Measurements from ENCODE around the gene PXDN.

PXDN gene

DNA sequence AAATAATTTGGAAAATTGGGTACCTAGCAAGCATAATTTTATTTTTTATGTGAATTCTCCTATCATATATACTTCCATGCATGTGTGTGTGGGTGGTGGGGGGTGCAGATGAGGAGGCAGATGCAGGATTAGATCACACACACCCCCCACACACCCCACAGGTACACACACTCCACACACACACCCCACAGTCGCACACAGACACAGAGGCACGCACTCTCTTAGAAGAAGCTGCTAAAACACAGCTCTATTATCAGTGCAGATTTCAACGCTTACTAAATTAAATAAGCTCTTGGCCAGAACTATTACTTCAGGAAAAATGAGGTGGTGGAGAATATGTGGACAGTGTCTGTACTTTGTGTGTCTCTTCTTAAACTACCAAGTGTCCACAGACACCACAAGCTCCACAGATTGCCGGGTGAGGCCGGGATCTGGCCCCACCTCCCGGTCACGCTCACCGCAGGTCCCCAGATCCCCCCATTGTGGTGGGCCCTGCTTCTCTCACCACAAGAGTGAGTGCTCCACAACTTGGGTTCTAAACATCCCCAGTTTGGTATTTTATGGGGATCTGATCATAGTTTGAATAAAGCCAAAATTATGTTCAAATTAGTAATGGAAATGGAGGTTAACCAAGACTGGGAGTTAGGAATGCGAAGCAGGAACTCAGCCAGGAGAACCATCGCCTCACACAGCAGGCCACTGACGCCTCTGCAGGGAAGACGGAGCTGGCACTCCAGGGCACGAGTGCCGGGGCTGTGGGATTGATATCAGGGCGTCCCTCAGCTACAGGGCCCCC is 102.1 kb downstream of the PXDN start:
- no peak for DNase-seq

DNA sequence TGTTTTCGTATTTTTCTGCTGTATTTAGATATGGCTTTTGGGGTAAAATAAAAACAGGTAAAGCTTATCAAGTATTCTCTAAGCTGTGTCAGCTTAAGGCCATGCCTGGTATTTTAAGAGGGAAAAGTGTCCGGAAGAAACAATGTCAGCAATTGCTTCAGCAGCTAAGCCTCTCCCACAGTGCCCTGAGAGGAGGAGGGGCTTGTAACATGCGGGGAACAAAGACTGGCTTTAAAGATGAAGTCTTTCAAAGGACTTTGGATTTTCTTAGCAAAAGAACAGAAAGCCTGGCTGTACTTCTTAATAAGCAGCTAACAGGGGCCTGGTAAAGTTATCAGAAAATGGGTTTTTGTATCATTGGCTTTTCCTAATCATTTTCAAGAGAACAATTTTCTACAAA is 102.8 kb downstream of the PXDN start:
- DNase-seq = no peak

GRCh38 chr2:1640301-1641135 is 103.8 kb downstream of the PXDN start:
- no peak for DNase-seq

- no peak for DNase-seq
Measured at GRCh38 chr2:1639086-1639858, 105.0 kb downstream of the PXDN start.

GRCh38 chr2:1638281-1638860 is 105.9 kb downstream of the PXDN start:
- no peak for DNase-seq

DNA sequence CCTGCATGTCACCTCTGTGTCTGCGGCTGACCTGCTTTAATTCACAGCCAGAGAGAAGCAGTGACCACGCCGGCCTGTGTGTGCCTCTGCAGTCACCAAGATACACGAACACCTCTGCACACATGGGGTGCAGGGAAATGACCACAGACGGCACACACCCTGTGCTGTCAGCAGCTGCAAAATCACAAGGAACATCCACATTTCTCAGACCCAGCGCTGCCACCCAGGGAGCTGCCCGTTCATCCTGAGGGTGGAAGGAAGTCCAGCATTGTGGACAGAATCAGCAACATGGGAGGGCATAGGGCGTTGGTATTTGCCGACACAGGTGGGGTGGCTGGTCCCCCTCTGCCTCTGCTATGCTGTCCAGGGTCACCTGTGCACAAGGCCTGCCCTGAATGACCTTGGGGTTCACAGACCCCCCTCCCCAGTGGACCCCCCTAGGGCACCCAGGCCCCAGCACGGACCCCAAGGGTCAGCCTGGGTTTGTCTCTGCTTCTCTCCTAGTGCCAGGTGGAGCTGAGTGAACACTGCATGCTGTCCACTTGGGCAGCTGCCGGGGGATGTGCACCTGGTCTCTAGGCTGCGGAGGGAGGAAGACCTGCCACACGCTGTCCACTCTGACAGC is 107.4 kb downstream of the PXDN start:
- DNase-seq = no peak

DNA sequence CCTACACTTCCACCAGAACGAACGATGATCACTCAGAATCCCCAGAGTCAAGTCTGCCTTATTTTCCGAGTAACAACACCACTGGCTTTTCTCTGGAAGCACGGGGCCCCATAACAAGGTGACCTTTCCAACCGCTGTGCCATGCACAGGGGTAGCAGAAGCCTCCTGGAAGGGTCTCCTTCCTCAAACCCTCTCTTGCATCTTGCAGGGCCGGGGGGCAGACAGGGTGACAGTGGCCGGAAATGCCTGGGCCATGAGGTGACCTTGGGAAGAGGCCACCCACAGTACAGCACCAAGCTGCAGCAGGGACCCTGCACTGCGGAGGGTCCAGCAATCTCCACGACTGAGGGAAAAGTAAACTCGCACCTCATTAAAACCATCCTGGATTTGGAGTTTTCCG is 108.5 kb downstream of the PXDN start:
- DNase-seq = no peak

DNA sequence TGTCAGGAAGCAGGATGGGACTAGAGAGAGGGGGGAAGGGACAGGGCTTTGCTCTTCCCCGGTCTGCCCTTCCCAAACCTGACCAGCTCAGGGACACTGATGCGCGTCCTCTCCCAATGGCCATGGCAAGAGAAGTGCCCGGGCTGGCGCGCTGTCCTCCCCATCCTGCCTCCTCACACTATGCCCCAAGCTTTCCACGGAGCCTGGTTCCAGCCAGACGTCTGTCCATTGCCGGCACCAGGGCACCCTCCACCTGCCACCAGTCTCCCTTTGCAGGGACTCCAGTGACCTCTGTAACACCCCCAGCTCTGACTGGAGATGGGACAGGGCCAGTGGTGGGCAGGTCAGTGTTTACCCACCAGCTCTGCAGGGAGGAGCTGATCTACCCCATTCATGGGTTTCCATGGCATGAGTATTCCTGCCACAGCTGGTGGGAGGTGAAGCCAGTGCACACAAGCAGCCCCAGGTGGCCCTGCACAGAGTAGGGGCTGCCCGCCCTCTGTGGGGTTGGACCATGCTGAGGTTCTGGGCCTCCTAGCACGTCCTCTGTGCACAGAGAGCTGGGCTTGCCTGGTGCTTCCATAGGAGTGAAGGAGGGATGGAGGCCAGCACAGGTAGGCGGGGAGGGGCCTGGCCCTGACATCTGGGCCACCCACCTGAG is 109.5 kb downstream of the PXDN start:
- no peak for DNase-seq

GRCh38 chr2:1633936-1634587 is 110.3 kb downstream of the PXDN start:
- DNase-seq = no peak

GRCh38 chr2:1633092-1633671 is 111.1 kb downstream of the PXDN start:
- DNase-seq = no peak

DNA sequence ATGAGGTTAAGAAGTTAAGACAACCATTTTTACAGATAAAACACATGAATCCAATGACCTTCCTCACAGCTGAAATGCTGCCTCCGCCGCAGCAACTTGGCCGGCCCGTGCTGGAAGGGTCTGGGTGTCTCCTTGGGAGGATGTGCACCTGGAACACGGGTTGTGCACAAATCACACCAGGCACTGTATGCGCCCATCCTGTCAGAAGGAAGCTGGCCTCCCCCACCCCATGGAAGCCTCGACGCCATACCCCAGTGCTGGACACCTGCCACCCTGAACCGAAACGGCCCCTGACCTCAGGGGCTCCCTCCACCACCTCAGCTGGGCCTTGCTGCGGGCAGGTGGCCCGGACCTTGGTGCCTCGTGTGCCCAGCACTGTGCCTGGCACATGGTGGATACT is 111.8 kb downstream of the PXDN start:
- DNase-seq = no peak

DNA sequence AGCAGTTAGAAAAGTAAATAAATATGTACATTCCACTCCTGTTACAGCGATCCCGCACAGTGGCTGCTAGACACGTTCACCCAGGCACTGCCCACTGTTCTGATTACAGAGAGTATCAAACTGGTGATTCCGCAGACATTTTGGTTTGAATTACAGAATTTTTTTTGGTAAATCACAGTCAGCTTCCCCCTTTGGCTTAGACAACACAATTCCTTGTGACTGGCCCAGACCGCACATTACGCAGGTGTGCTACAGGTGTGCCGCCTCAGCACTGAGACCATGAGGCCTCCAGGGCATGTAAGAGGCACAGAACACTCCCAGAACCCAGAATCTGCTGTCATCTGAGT is 112.3 kb downstream of the PXDN start:
- no peak for DNase-seq

DNA sequence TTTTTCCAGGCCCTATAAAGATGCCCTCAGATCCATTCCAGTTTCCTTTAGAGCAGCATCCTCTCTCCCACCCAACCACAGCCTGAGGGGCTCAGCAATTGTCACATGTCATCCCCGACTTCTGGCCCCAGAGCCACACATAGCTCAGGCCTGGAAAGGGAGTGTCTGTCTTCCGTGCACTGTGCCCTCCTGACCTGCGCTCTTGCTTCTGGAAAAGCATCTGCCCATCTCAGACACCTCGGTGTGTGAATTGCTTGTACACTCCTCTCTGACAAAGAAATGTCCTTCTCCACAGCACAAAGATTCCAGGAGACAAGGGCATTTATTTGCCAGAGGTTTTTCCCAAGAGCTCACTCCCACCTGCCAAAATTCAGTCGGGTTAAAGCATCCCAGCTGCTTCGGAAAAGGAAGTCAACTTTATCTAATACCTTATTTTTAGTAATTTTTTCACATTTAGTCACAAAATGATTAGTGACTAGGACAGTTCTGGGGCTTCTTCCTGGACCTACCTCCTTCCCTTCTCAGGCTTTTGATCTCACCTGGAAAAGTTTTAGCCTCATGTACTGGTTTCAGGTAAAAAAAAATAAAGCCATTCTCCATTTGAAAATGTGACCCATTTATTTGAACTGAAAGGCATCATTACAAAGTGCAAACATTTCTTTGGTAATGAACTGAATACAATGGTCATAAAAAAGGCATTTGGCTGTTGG is 112.9 kb downstream of the PXDN start:
- no peak for DNase-seq

DNA sequence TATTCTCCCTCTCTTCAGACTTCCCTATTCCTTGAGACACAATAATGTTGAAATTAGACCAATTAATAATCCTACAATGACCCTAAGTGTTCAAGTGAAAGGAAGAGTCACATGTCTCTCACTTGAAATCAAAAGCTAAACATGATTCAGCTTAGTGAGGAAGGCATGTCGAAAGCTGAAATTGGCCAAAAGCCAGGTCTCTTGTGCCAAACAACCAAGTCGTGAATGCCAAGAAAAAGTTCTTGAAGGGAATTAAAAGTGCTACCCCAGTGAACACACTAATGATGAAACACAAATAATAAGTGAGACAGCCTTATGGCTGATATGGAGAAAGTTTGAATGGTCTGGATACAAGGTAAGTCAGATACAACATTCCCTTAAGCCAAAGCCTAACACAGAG is 115.4 kb downstream of the PXDN start:
- no peak for DNase-seq

DNA sequence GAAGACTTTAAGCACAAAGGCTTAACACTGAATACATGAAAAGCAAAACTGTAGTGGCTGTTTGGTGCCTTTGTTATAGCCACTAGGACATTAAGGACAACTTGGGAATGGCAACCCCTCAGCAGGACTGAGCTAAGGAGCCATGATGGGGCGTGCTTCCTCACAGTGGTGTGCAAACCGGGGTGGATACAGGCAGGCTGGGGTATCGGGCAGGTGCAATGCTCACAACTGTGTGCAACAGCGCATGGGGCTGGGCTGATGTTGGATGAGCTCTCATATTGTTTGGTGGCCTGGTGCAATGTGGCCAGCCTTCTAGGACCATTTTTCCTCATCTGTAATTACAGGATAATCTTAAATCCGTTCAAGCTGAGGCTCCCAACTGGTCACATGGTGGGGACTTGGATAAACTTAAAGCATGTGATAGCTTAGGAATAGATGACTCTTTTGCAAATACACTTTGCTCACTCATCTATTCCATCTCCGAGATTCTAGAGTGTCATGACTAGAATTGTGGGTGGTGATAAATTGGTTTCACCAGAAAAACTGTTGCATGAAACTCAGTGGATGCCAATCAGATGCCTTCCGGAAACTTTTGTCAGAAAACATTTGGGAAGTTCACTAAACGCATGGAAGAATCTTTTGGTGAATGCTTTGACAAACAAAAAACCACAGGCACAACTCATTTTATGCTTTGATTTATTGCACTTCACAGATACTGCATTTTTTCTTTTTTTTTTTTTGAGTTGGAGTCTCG is 116.5 kb downstream of the PXDN start:
- DNase-seq = no peak

DNA sequence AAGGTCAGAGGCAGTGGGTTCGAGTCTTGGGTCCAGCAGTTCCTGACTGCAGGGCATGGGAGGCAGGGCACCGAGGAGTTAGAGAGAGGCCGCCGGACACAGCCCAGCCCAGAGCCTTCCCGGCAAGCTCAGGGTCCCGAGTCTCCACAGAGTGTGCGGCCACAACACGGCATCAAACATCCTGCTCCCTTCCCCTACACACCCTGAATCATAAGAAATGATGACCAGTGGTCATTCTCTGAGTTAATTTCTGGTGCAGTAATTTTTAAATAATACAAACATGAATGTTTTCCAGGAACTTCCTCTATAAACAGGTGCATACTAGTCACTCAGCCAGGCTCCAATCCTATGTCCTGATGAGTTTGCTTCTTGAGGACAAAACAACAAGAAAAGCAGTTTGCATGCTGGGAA is 118.0 kb downstream of the PXDN start:
- no peak for DNase-seq

GRCh38 chr2:1625281-1626001 is 118.9 kb downstream of the PXDN start:
- no peak for DNase-seq

DNA sequence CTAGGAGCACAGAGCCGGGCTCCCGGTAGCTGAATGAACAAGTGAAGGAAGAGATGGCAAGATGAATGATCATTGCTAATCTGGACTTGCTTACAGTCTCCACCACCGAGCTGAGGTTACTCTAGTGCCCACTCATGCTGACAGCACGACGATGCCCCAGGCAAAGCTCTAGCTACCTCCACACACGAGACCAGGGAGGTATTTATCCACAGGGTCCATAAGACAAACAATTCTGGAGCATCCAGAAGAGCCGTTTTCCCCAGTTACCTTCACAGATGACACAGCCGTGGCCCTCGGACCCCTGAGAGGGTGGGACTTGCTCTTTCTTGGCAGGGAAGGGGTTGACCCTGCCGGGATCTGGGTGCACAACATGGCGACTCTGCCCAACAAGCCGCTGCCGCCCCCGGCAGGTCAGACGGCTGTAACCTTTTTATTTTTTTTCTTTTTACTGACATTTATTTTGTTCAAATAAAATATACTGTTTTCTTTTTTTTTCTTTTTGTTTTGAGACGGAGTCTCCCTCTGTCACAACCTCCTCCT is 120.3 kb downstream of the PXDN start:
- no peak for DNase-seq

Data from stimulated activated CD4-positive, alpha-beta T cell treated with anti-CD3 and anti-CD28 coated beads, Interleukin-4, amount 100 ng/mL, for 4 hours (primary cell).